ENCODE data around the gene NTHL1.

The NTHL1 gene

GRCh38 chr16:2083876-2084780 lies 36.5 kb upstream of the NTHL1 start:
- H3K4me3 ChIP-seq (replicated peaks; ENCODE audit: low read depth, low read length), result no peak overlapping the region
- no peak for DNase-seq (ENCODE audit: extremely low read depth, low read depth)
- TF ChIP-seq, protein P1, sequence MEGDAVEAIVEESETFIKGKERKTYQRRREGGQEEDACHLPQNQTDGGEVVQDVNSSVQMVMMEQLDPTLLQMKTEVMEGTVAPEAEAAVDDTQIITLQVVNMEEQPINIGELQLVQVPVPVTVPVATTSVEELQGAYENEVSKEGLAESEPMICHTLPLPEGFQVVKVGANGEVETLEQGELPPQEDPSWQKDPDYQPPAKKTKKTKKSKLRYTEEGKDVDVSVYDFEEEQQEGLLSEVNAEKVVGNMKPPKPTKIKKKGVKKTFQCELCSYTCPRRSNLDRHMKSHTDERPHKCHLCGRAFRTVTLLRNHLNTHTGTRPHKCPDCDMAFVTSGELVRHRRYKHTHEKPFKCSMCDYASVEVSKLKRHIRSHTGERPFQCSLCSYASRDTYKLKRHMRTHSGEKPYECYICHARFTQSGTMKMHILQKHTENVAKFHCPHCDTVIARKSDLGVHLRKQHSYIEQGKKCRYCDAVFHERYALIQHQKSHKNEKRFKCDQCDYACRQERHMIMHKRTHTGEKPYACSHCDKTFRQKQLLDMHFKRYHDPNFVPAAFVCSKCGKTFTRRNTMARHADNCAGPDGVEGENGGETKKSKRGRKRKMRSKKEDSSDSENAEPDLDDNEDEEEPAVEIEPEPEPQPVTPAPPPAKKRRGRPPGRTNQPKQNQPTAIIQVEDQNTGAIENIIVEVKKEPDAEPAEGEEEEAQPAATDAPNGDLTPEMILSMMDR (IDR thresholded peaks at IDR 0.05; ENCODE audit: low read depth, low read length, missing control alignments), result no peak

GRCh38 chr16:2083409-2083808 lies 35.8 kb upstream of the NTHL1 start:
- TF ChIP-seq, protein P1 (IDR thresholded peaks at IDR 0.05; ENCODE audit: low read depth, low read length, missing control alignments), result no peak
- H3K4me3 ChIP-seq (replicated peaks; ENCODE audit: low read depth, low read length), result no peak overlapping the region
- DNase-seq (ENCODE audit: extremely low read depth, low read depth), result no peak

GRCh38 chr16:2082983-2083364 lies 35.3 kb upstream of the NTHL1 start:
- TF ChIP-seq, protein P1 (IDR thresholded peaks at IDR 0.05; ENCODE audit: low read depth, low read length, missing control alignments), result no peak
- H3K4me3 ChIP-seq (replicated peaks; ENCODE audit: low read depth, low read length), result no peak overlapping the region
- DNase-seq (ENCODE audit: extremely low read depth, low read depth), result no peak

- TF ChIP-seq, protein P1 (IDR thresholded peaks at IDR 0.05; ENCODE audit: low read depth, low read length, missing control alignments), result no peak
- no peak overlapping the region for H3K4me3 ChIP-seq (replicated peaks; ENCODE audit: low read depth, low read length)
- no peak for DNase-seq (ENCODE audit: extremely low read depth, low read depth)
These were observed 34.7 kb upstream of the NTHL1 start for GRCh38 chr16:2082171-2082982.

GRCh38 chr16:2081201-2082084 lies 33.8 kb upstream of the NTHL1 start:
- DNase-seq (ENCODE audit: extremely low read depth, low read depth), result no peak
- H3K4me3 ChIP-seq (replicated peaks; ENCODE audit: low read depth, low read length), result no peak overlapping the region
- TF ChIP-seq, protein P1 (IDR thresholded peaks at IDR 0.05; ENCODE audit: low read depth, low read length, missing control alignments), result no peak

DNA sequence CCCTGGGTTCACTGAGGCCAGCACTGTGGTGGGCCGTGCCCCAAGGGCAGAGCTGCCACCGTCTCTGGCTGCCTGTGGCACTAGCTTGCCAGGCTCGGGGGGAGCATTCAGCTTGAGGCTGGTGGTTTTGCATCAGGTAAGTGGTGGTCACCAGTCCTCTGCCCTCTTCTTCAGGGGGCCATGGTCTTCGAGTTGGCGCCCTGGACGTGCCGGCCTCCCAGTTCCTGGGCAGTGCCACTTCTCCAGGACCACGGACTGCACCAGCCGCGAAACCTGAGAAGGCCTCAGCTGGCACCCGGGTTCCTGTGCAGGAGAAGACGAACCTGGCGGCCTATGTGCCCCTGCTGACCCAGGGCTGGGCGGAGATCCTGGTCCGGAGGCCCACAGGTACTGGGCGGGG lies 32.4 kb upstream of the NTHL1 start:
- TF ChIP-seq, protein P1 (IDR thresholded peaks at IDR 0.05; ENCODE audit: low read depth, low read length, missing control alignments), result no peak
- H3K4me3 ChIP-seq (replicated peaks; ENCODE audit: low read depth, low read length), result no peak overlapping the region
- no peak for DNase-seq (ENCODE audit: extremely low read depth, low read depth)

Data from HFF-Myc (cell line).